ENCODE results near the gene GTF3C2. TPM values are rescaled to one million over a fixed set of nuclear protein-coding genes. Genes with fewer than 3 reads are reported as not detected.

The GTF3C2 gene
- total RNA-seq, 1 experiment from 2014 or later = 79.0 TPM

Other genes with a start within 250 kb of the GTF3C2 start
- not detected in 2 replicates for gene CGREF1, start 237.6 kb downstream of the GTF3C2 start, total RNA-seq (2014; rRNA removed; shearing (Covaris generic); ENCODE audit: low replicate concordance)
- 1.4 and 2.4 TPM in 2 replicates for gene ABHD1, start 232.9 kb downstream of the GTF3C2 start, total RNA-seq (2014; rRNA removed; shearing (Covaris generic); ENCODE audit: low replicate concordance)
- 65.7 and 81.4 TPM in 2 replicates for gene PREB, start 222.1 kb downstream of the GTF3C2 start, total RNA-seq (2014; rRNA removed; shearing (Covaris generic); ENCODE audit: low replicate concordance)
- not detected in 2 replicates for gene PRR30, start 217.4 kb downstream of the GTF3C2 start, total RNA-seq (2014; rRNA removed; shearing (Covaris generic); ENCODE audit: low replicate concordance)
- not detected in 2 replicates for gene TCF23, start 207.8 kb downstream of the GTF3C2 start, total RNA-seq (2014; rRNA removed; shearing (Covaris generic); ENCODE audit: low replicate concordance)
- gene ATRAID, start 144.7 kb downstream of the GTF3C2 start, total RNA-seq (2014; rRNA removed; shearing (Covaris generic); ENCODE audit: low replicate concordance) = 125 and 167 TPM in 2 replicates
- gene SLC5A6, start 144.5 kb downstream of the GTF3C2 start, total RNA-seq (2014; rRNA removed; shearing (Covaris generic); ENCODE audit: low replicate concordance) = 23.7 and 38.4 TPM in 2 replicates
- gene CAD, start 139.4 kb downstream of the GTF3C2 start, total RNA-seq (2014; rRNA removed; shearing (Covaris generic); ENCODE audit: low replicate concordance) = 69.5 and 71.4 TPM in 2 replicates
- 0.19 and 0.29 TPM in 2 replicates for gene SLC30A3, start 93.7 kb downstream of the GTF3C2 start, total RNA-seq (2014; rRNA removed; shearing (Covaris generic); ENCODE audit: low replicate concordance)
- not detected in 2 replicates for gene DNAJC5G, start 81.3 kb downstream of the GTF3C2 start, total RNA-seq (2014; rRNA removed; shearing (Covaris generic); ENCODE audit: low replicate concordance)
- gene TRIM54, start 74.3 kb downstream of the GTF3C2 start, total RNA-seq (2014; rRNA removed; shearing (Covaris generic); ENCODE audit: low replicate concordance) = not detected in 2 replicates
- gene UCN, start 48.3 kb downstream of the GTF3C2 start, total RNA-seq (2014; rRNA removed; shearing (Covaris generic); ENCODE audit: low replicate concordance) = 2.5 and 7.1 TPM in 2 replicates
- gene MPV17, start 33.7 kb downstream of the GTF3C2 start, total RNA-seq (2014; rRNA removed; shearing (Covaris generic); ENCODE audit: low replicate concordance) = 103 and 126 TPM in 2 replicates
- gene EIF2B4, start 13.6 kb upstream of the GTF3C2 start, total RNA-seq (2014; rRNA removed; shearing (Covaris generic); ENCODE audit: low replicate concordance) = 30.6 and 35.3 TPM in 2 replicates
- 77.4 and 116 TPM in 2 replicates for gene SNX17, start 13.9 kb upstream of the GTF3C2 start, total RNA-seq (2014; rRNA removed; shearing (Covaris generic); ENCODE audit: low replicate concordance)
- gene ZNF513, start 24.0 kb upstream of the GTF3C2 start, total RNA-seq (2014; rRNA removed; shearing (Covaris generic); ENCODE audit: low replicate concordance) = 7.0 and 12.6 TPM in 2 replicates
- 66.9 and 79.6 TPM in 2 replicates for gene PPM1G, start 52.8 kb upstream of the GTF3C2 start, total RNA-seq (2014; rRNA removed; shearing (Covaris generic); ENCODE audit: low replicate concordance)
- gene NRBP1, start 71.9 kb upstream of the GTF3C2 start, total RNA-seq (2014; rRNA removed; shearing (Covaris generic); ENCODE audit: low replicate concordance) = 27.1 and 30.7 TPM in 2 replicates
- 0.61 TPM in 1 of 2 replicates, not detected in the other for gene KRTCAP3, start 85.6 kb upstream of the GTF3C2 start, total RNA-seq (2014; rRNA removed; shearing (Covaris generic); ENCODE audit: low replicate concordance)
- gene IFT172, start 133.0 kb upstream of the GTF3C2 start, total RNA-seq (2014; rRNA removed; shearing (Covaris generic); ENCODE audit: low replicate concordance) = 29.1 and 35.9 TPM in 2 replicates
- gene FNDC4, start 138.4 kb upstream of the GTF3C2 start, total RNA-seq (2014; rRNA removed; shearing (Covaris generic); ENCODE audit: low replicate concordance) = not detected in 2 replicates
- gene GCKR, start 140.1 kb upstream of the GTF3C2 start, total RNA-seq (2014; rRNA removed; shearing (Covaris generic); ENCODE audit: low replicate concordance) = not detected in 2 replicates
- gene ZNF512, start 226.3 kb upstream of the GTF3C2 start, total RNA-seq (2014; rRNA removed; shearing (Covaris generic); ENCODE audit: low replicate concordance) = 38.3 and 43.7 TPM in 2 replicates

Measured in Karpas-422 (cell line).